Lung microvascular endothelial cell (primary cell): ENCODE results near the gene CORO7. TPM values are rescaled to one million over a fixed set of nuclear protein-coding genes. Genes with fewer than 3 reads are reported as not detected.
"Not testable (repeated sequence)": the region's sequence is repeated elsewhere in the genome, so short reads cannot be mapped to it uniquely, and the experiment has no call there.

Experiments
- DNase-seq, 2 donors: peaks; one replicate each; pipeline versions ENCODE4 v3.0.0 to v3.0.0-alpha.2; 2010; ENCODE audit warnings: low read depth in 2 of 2
- total RNA-seq: library from RNA; depleted of rRNA; stranded (reverse); fragments of >200 nt; gene quantifications from 2 replicates; pipeline ENCODE4 v1.2.1, GENCODE V29; 2014

CORO7 gene
- total RNA-seq, 1 donor from 2014 or later: 34.9 TPM

DNA sequence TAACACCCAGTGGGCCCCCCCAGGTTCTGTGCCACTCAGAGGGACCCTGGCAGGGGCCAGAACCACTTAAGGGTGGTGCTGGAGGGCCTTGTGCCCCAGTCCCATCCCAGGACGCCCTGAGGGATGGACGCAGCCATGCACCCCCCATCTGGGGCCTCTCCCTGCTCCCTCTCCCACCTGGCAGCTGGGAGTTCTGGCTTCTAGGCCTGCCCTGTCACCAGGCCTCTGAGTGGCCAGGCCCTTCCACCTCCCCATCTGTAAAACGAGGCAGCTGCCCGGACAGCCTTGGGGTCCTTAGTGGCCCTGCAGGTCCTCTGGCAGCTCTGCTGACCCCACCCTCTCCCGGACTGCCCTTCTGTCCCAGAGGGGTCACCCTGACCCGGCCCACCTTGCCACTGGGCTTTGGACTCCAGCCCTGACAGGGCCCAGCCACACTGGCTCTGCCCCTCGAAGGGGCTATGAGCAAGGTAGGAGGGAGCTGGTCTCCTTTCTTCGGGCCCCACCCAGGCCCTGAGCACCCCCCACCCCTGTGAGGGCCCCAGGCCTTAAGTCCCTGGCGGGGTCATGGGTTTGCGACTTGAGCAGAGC lies 77.6 kb downstream of the CORO7 start:
- no peak for DNase-seq

DNA sequence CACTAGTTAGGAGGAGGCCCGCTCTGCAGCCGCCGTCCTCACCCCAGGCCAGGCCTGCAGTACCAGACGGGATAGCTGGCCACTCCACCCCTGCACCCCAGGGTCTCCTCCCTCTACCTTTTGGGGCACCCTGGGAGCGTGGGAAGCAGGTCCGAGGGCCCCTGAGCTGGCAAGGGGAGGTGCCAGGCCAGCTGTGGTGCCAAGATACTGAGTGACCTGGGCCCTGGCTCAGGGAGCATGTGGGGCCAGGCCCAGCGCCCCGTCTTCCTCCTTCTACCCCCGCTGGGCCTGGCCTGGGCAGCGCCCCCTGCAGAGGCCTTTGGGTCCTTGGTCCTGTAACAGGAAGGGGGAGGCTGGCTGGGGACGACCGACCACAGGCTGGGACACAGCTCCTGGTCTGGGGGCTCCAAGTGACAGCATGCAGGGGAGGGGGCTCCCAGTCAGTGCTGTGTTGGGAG lies 78.2 kb downstream of the CORO7 start:
- DNase-seq: no peak

- DNase-seq: no peak
These were observed 78.8 kb downstream of the CORO7 start for GRCh38 chr16:4337540-4338088.

DNA sequence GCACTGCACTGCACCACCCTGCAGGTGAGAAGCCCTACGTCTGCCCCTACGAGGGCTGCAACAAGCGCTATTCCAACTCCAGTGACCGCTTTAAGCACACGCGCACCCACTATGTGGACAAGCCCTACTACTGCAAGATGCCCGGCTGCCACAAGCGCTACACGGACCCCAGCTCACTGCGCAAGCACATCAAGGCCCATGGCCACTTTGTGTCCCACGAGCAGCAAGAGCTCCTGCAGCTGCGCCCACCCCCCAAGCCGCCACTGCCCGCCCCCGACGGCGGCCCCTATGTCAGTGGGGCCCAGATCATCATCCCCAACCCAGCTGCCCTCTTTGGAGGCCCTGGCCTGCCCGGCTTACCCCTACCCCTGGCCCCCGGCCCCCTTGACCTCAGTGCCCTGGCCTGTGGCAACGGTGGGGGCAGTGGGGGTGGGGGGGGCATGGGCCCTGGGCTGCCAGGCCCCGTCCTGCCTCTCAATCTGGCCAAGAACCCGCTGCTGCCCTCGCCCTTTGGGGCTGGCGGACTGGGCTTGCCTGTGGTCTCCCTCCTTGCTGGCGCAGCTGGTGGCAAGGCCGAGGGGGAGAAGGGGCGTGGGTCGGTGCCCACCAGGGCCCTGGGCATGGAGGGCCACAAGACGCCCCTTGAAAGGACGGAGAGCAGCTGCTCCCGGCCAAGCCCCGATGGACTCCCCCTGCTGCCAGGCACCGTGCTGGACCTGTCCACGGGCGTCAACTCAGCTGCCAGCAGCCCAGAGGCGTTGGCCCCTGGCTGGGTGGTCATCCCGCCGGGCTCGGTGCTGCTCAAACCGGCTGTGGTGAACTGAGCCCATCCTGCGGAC lies 79.5 kb downstream of the CORO7 start:
- no peak for DNase-seq

GRCh38 chr16:4334724-4335495 lies 81.5 kb downstream of the CORO7 start:
- no peak for DNase-seq

DNA sequence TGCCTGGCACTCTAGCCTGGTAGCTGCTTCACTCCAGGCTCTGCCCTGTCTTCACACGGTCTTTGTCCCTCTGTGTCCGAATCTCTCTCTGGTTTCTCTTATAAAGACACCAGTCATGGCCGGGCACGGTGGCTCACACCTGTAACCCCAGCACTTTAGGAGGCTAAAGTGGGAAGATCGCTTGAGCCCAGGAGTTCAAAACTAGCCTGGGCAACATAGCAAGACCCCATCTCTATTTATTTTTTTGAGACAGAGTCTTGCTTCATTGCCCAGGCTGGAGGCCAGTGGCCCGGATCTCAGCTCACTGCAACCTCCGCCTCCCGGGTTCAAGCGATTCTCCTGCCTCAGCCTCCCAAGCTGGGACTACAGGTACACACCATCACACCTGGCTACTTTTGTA lies 82.7 kb downstream of the CORO7 start:
- not testable (repeated sequence) for DNase-seq

DNA sequence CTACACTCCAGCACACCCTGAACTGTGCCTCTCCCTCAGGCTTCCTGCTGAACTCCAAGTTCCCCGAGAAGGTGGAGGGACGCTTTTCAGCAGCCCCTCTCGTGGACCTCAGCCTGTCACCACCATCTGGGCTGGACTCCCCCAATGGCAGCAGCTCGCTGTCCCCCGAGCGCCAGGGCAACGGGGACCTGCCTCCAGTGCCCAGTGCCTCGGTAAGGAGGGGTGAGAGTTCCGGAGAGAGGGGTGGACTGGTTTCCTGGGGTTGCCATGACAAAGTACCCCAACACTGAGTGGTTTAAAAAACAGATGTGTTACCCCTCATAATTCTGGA lies 83.1 kb downstream of the CORO7 start:
- DNase-seq: no peak

DNA sequence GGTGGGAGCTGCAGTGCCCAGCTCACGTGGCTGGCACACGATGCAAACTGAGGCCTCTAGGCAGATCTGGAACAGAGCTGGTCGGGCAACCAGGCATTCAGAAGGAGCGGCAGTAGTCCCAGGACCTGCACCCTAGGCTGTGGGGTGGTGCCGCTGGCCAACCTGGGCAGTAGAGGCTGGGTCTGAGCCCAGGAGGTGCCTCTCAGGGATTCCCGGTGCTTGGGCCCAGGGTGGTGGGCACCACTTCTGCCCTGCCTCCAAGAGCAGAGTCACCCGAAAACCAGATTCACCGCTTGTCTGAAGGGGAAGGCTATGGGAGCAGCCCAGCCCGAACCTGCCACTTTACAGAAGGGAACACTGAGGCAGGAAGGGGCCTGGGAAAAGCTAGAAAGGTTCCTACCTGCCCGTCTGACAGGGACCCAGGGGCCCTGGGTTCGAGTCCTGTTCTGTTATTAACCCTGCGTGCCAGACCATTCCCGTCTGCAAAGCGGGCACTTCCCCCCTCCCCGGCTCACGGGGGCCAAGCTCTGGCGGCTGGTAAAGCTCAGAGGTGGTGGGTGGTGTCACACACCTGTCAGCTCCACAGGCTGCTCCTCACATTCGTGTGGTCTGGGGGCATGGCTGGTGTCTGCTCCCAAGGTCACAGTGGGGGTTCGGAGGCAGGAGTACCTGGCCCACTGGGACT lies 83.6 kb downstream of the CORO7 start:
- no peak for DNase-seq

GRCh38 chr16:4332083-4332482 lies 84.3 kb downstream of the CORO7 start:
- no peak for DNase-seq

GRCh38 chr16:4330277-4330874 lies 86.0 kb downstream of the CORO7 start:
- DNase-seq: peak; percentile 78 to 85

- DNase-seq: peak; percentile 48 to 49
These were observed 87.3 kb downstream of the CORO7 start for GRCh38 chr16:4328782-4329775.

- peak; percentile 78 to 81 for DNase-seq
These were observed 88.2 kb downstream of the CORO7 start for GRCh38 chr16:4328046-4328781.

- no peak for DNase-seq
These were observed 88.9 kb downstream of the CORO7 start for GRCh38 chr16:4327386-4328045.

DNA sequence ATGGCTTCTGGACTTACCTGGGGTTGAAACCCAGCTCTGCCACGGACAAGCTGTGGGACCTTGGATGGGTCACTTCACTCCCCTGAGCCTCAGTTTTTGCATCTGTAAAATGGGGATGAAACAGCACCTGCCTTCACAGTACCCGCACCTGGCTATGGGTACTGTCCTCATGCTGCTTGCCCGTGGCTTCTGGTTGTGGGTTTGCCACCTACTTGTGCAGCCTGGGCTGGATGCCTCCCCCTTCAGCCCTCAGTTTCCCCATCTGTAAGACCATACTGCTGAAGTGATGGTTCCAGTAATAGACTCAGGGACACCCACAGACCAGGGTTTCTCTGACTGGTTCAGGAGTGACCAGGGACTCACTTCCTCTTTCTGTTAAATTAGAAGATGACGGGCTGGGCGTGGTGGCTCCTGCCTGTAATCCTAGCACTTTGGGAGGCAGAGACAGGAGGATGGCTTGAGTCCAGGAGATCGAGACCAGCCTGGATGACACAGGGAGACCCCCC lies 91.1 kb downstream of the CORO7 start:
- no peak for DNase-seq

DNA sequence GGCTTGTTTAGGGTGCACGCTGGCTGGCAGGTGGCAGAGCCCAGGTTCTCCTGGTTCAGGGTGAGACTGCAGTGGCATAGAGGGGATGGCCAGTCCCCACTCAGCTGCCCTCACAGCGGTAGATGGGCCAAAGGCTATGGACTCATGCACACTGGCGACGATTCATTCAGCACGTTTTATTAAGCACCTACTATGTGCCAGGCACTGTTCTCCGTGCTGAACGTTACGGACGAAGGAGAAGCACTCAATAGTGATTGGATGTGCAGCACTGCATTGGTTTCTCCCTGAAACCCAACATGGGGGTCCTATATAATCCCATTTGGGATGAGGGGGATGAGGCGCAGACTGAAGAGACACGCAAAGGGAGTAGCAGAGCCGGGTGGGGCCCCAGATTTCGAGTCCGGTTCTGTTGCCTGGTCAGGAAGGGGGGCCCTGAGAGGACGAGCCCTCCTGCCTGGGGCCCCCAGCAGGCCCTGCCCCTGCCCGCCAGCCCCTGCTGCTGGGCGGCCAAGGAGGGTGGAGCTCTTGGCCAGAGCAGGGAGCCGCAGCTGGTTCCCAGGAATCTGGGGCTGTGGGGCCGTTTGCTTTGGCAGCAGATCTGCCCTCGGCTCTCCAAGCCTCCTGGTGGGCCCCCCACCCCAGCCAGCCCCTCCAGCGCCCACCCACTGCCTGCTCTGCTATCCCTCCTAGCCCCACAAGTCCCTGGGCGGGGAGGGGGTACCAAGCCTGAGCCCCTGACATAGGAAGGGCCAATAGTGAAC lies 91.7 kb downstream of the CORO7 start:
- DNase-seq: no peak

DNA sequence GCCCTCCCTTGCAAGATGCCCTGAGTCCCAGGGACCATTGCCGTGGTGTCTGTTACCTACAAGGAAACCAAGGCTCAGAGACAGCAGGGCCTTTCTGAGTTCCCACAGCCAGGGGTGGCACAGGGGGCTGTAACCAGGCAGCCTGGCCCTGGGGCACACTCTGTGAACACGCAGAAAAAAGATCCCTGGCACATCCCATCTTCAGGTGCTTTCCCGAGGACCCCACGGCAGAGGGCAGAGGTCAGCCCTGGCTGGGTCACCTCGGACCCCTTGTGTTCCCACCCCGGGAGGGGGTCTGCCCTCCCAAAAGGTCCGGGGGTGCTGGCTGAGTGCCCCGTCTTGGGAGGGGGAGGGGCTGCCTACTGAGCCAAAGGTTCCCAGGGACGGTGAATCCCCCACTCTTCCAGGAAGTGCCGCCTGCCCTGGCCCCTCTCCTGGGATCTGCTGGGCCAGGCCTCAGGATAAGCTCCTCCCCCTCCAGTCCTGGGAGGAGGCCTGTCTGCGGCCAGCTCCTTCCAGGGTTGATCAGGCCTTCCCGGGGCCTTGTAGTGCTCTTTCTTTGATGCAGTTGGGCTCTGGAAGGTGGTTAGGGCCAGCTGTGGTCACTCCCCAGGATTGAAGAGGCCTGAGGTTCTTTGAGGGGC lies 92.4 kb downstream of the CORO7 start:
- DNase-seq: peak in 1 of 2 donors; percentile 48
